HUES6 (cell line): ENCODE results near the gene ITPK1.
"Not testable (repeated sequence)": the region's sequence is repeated elsewhere in the genome, so short reads cannot be mapped to it uniquely, and the experiment has no call there.

Experiments used
- H3K27ac ChIP-seq: 2 replicates; pipeline ENCODE4 v1.7.0; 2013; ENCODE audit warnings: low read depth, mild to moderate bottlenecking, low read length, inconsistent platforms
- H3K27me3 ChIP-seq: 2 replicates; pipeline ENCODE4 v1.6.1; 2013; ENCODE audit warnings: low read length; ENCODE audit not compliant: control insufficient read depth, insufficient read depth
- H3K36me3 ChIP-seq: 2 replicates; pipeline ENCODE4 v1.6.1; 2013; ENCODE audit warnings: low read length; ENCODE audit not compliant: control insufficient read depth, insufficient read depth
- H3K4me1 ChIP-seq: 2 replicates; pipeline ENCODE4 v1.6.1; 2013; ENCODE audit warnings: low read length; ENCODE audit not compliant: control insufficient read depth, insufficient read depth
- H3K4me3 ChIP-seq: 2 replicates; pipeline ENCODE4 v1.5.1; 2013; ENCODE audit warnings: low read depth, low read length
- H3K9ac ChIP-seq: one replicate; pipeline ENCODE4 v1.6.1; 2013; ENCODE audit warnings: mild to moderate bottlenecking, low read length
- H3K9me3 ChIP-seq: 2 replicates; pipeline ENCODE4 v1.6.1; 2013; ENCODE audit warnings: low read depth, low read length; ENCODE audit not compliant: control insufficient read depth, insufficient read depth

The ITPK1 gene

GRCh38 chr14:93148979-93149378, 33.3 kb upstream of the ITPK1 start:
- Histone ChIP-seq H3K9ac (no peak overlapping the region), H3K27ac (no peak overlapping the region), H3K36me3 (no peaks in the 10 kb centered on the region), H3K9me3 (no peaks in the 10 kb centered on the region), H3K4me3 (no peak overlapping the region), H3K27me3 (no peaks in the 10 kb centered on the region), H3K4me1 (no peaks in the 10 kb centered on the region)

- no peak overlapping the region for H3K9ac ChIP-seq
- H3K4me1 ChIP-seq, result no peaks in the 10 kb centered on the region
- no peaks in the 10 kb centered on the region for H3K9me3 ChIP-seq
- H3K27ac ChIP-seq, result no peak overlapping the region
- H3K4me3 ChIP-seq, result no peak overlapping the region
- no peaks in the 10 kb centered on the region for H3K36me3 ChIP-seq
- H3K27me3 ChIP-seq, result no peaks in the 10 kb centered on the region
These were observed 30.4 kb upstream of the ITPK1 start for GRCh38 chr14:93146119-93146518.

GRCh38 chr14:93142854-93143652, 27.3 kb upstream of the ITPK1 start:
- Histone ChIP-seq H3K9me3 (no peaks in the 10 kb centered on the region), H3K27me3 (no peaks in the 10 kb centered on the region), H3K27ac (no peak overlapping the region), H3K4me3 (no peak overlapping the region), H3K9ac (no peak overlapping the region), H3K36me3 (no peaks in the 10 kb centered on the region), H3K4me1 (no peaks in the 10 kb centered on the region)

GRCh38 chr14:93137864-93138263, 22.1 kb upstream of the ITPK1 start:
- H3K4me3 ChIP-seq, result no peak overlapping the region
- no peaks in the 10 kb centered on the region for H3K4me1 ChIP-seq
- H3K9ac ChIP-seq, result no peak overlapping the region
- no peaks in the 10 kb centered on the region for H3K9me3 ChIP-seq
- no peaks in the 10 kb centered on the region for H3K27me3 ChIP-seq
- no peak overlapping the region for H3K27ac ChIP-seq
- no peaks in the 10 kb centered on the region for H3K36me3 ChIP-seq

- not testable (repeated sequence) for H3K36me3 ChIP-seq, H3K9ac ChIP-seq, H3K9me3 ChIP-seq, H3K4me3 ChIP-seq, H3K27me3 ChIP-seq, H3K27ac ChIP-seq, H3K4me1 ChIP-seq
These were observed 20.8 kb upstream of the ITPK1 start for GRCh38 chr14:93136508-93136907.

GRCh38 chr14:93136009-93136408, 20.3 kb upstream of the ITPK1 start:
- Histone ChIP-seq H3K9me3 (no peaks in the 10 kb centered on the region), H3K4me1 (no peaks in the 10 kb centered on the region), H3K9ac (no peak overlapping the region), H3K27me3 (no peaks in the 10 kb centered on the region), H3K36me3 (no peaks in the 10 kb centered on the region), H3K4me3 (no peak overlapping the region), H3K27ac (no peak overlapping the region)

- no peaks in the 10 kb centered on the region for H3K9me3 ChIP-seq
- no peaks in the 10 kb centered on the region for H3K4me1 ChIP-seq
- H3K27me3 ChIP-seq, result no peaks in the 10 kb centered on the region
- no peak overlapping the region for H3K9ac ChIP-seq
- no peak overlapping the region for H3K27ac ChIP-seq
- H3K36me3 ChIP-seq, result no peaks in the 10 kb centered on the region
- no peak overlapping the region for H3K4me3 ChIP-seq
These were observed 19.7 kb upstream of the ITPK1 start for GRCh38 chr14:93135399-93135798.

GRCh38 chr14:93133464-93133863, 17.7 kb upstream of the ITPK1 start:
- no peak overlapping the region for H3K4me3 ChIP-seq
- H3K9ac ChIP-seq, result no peak overlapping the region
- H3K9me3 ChIP-seq, result no peaks in the 10 kb centered on the region
- no peaks in the 10 kb centered on the region for H3K36me3 ChIP-seq
- 0 out of 2 replicates have a peak, but pooled peaks cover 3% of the 10 kb centered on the region for H3K4me1 ChIP-seq
- H3K27ac ChIP-seq, result no peak overlapping the region
- no peaks in the 10 kb centered on the region for H3K27me3 ChIP-seq

GRCh38 chr14:93132472-93133065, 16.8 kb upstream of the ITPK1 start:
- H3K27ac ChIP-seq, result no peak overlapping the region
- 0 out of 2 replicates have a peak, but pooled peaks cover 3% of the 10 kb centered on the region for H3K4me1 ChIP-seq
- H3K27me3 ChIP-seq, result no peaks in the 10 kb centered on the region

GRCh38 chr14:93131257-93131820, 15.6 kb upstream of the ITPK1 start:
- not testable (repeated sequence) for H3K4me1 ChIP-seq, H3K9ac ChIP-seq, H3K36me3 ChIP-seq, H3K4me3 ChIP-seq, H3K9me3 ChIP-seq, H3K27me3 ChIP-seq, H3K27ac ChIP-seq

More at GRCh38 chr14:93132472-93133065, 16.8 kb upstream of the ITPK1 start:
- Histone ChIP-seq H3K4me3 (no peak overlapping the region), H3K9ac (no peak overlapping the region), H3K9me3 (no peaks in the 10 kb centered on the region), H3K36me3 (no peaks in the 10 kb centered on the region)

GRCh38 chr14:93128725-93129459, 13.2 kb upstream of the ITPK1 start:
- no peaks in the 10 kb centered on the region for H3K27me3 ChIP-seq
- H3K9ac ChIP-seq, result no peak overlapping the region
- no peaks in the 10 kb centered on the region for H3K36me3 ChIP-seq
- no peak overlapping the region for H3K27ac ChIP-seq
- 0 out of 2 replicates have a peak, but pooled peaks cover 3% of the 10 kb centered on the region for H3K4me1 ChIP-seq
- no peak overlapping the region for H3K4me3 ChIP-seq
- no peaks in the 10 kb centered on the region for H3K9me3 ChIP-seq
